HCT116 (cell line): ENCODE results near the gene VASH2. TPM values are rescaled to one million over a fixed set of nuclear protein-coding genes. Genes with fewer than 3 reads are reported as not detected.

Source experiments
- ATAC-seq: fragments of 200-7000 bp; cut with Tn5 transposase; 2 replicates; pipeline ENCODE4 v1.9.1; 2020; ENCODE audit warnings: mild to moderate bottlenecking, moderate library complexity
- BruUV-seq: library from RNA; stranded (reverse); fragments of 400-500 nt; replicated peaks from 2 replicates; lab custom pipeline; 2021; lab: Mats Ljungman, UMichigan
- CTCF ChIA-PET: fragments of 300-600 bp; sonication (Branson Sonifier 250); formaldehyde crosslinking; loops from one replicate; lab custom pipeline; 2021; ENCODE audit warnings: antibody characterized with exemption; lab: Charles Lee
- POLR2A ChIA-PET: fragments of 300-600, 350-600 bp; sonication (Branson Sonifier 250); formaldehyde crosslinking; loops from one replicate; lab custom pipeline; 2021; ENCODE audit warnings: antibody characterized with exemption; lab: Charles Lee
- RAD21 ChIA-PET, 2 experiments: fragments of 300-600 bp; sonication (Branson Sonifier 250); formaldehyde crosslinking; loops; one replicate each; lab custom pipeline; 2023; ENCODE audit warnings: low total read pairs in 2 of 2; ENCODE audit not compliant: uncharacterized antibody in 2 of 2, unreplicated experiment in 2 of 2, low non-redundant PET in 1 of 2; lab: Charles Lee
- DNase-seq: peaks from one replicate; pipeline ENCODE4 v3.0.0-alpha.2; 2010; ENCODE audit warnings: low read depth, low spot score
- H2AFZ ChIP-seq: fragments of 200-600 bp; shearing (Covaris generic), sonication (generic); 2 replicates; pipeline ENCODE4 v1.6.1; 2017; ENCODE audit warnings: low read depth, mixed run types, mixed read lengths, antibody characterized with exemption, low read length; ENCODE audit not compliant: poor library complexity, severe bottlenecking
- H3K27ac ChIP-seq: 2 replicates; pipeline ENCODE4 v1.5.1; 2012; ENCODE audit warnings: low read depth, low read length
- H3K27me3 ChIP-seq: fragments of 200-600 bp; sonication (generic); 2 replicates; pipeline ENCODE4 v1.6.1; 2016; ENCODE audit warnings: mixed run types, low read length, mixed read lengths; ENCODE audit not compliant: insufficient read depth
- H3K36me3 ChIP-seq, 2 experiments: fragments of 200-500 bp in 1 of 2; fragments of 200-600 bp in 1 of 2; sonication (Bioruptor generic) in 1 of 2; sonication (generic) in 1 of 2; 2 replicates each; pipeline versions ENCODE4 v1.5.1 to v1.6.1; 2014 to 2016; ENCODE audit warnings: low read length in 2 of 2, inconsistent platforms in 1 of 2, mixed read lengths in 1 of 2, mixed run types in 1 of 2; ENCODE audit not compliant: insufficient read depth in 2 of 2, control insufficient read depth in 1 of 2
- H3K4me1 ChIP-seq, 2 experiments: fragments of 200-600 bp in 1 of 2; sonication (generic) in 1 of 2; 2 replicates each; pipeline versions ENCODE4 v1.5.1 to v1.6.1; 2012 to 2017; ENCODE audit warnings: low read length in 2 of 2, inconsistent platforms in 1 of 2, mild to moderate bottlenecking in 1 of 2, mixed read lengths in 1 of 2, mixed run types in 1 of 2, moderate library complexity in 1 of 2; ENCODE audit not compliant: insufficient read depth in 2 of 2, control insufficient read depth in 1 of 2
- H3K4me2 ChIP-seq: fragments of 200-600 bp; sonication (generic); 2 replicates; pipeline ENCODE4 v1.6.1; 2017; ENCODE audit warnings: mixed run types, low read length, mixed read lengths
- H3K4me3 ChIP-seq, 2 experiments: fragments of 200-600 bp in 1 of 2; sonication (generic) in 1 of 2; replicated peaks in 1 of 2; 2 replicates each; pipeline ENCODE4 v1.5.1; 2011 to 2016; ENCODE audit warnings: low read length in 2 of 2, control low read depth in 1 of 2, low read depth in 1 of 2, mild to moderate bottlenecking in 1 of 2, mixed read lengths in 1 of 2, mixed run types in 1 of 2
- H3K79me2 ChIP-seq: fragments of 200-600 bp; sonication (generic); 2 replicates; pipeline ENCODE4 v1.6.1; 2017; ENCODE audit warnings: mild to moderate bottlenecking, mixed run types, low read length, moderate library complexity, mixed read lengths; ENCODE audit not compliant: insufficient read depth
- H3K9ac ChIP-seq: fragments of 200-600 bp; sonication (generic); 2 replicates; pipeline ENCODE4 v1.6.1; 2016; ENCODE audit warnings: low read length, mixed read lengths
- H3K9me2 ChIP-seq: fragments of 200-600 bp; sonication (generic), shearing (Covaris generic); 2 replicates; pipeline ENCODE4 v1.6.1; 2017; ENCODE audit warnings: mixed run types, mild to moderate bottlenecking, moderate library complexity; ENCODE audit not compliant: insufficient read depth
- H3K9me3 ChIP-seq, 2 experiments: fragments of 200-500 bp in 1 of 2; fragments of 200-600 bp in 1 of 2; sonication (Bioruptor generic) in 1 of 2; sonication (generic) in 1 of 2; 2 replicates each; pipeline ENCODE4 v1.6.1; 2014 to 2017; ENCODE audit warnings: low read length in 2 of 2, mixed read lengths in 2 of 2, inconsistent platforms in 1 of 2, low read depth in 1 of 2, mild to moderate bottlenecking in 1 of 2, mixed run types in 1 of 2, moderate library complexity in 1 of 2; ENCODE audit not compliant: control insufficient read depth in 1 of 2, insufficient read depth in 1 of 2
- H4K20me1 ChIP-seq: fragments of 200-600 bp; sonication (generic), shearing (Covaris generic); 2 replicates; pipeline ENCODE4 v1.6.1; 2017; ENCODE audit warnings: mixed run types, mild to moderate bottlenecking, moderate library complexity; ENCODE audit not compliant: insufficient read depth
- CBX3 ChIP-seq: IDR thresholded peaks from 2 replicates; pipeline ENCODE4 v1.6.1; 2012; ENCODE audit warnings: low read depth
- CTCF ChIP-seq, 3 experiments: fragments of 200-600 bp in 1 of 3; sonication (generic) in 1 of 3; IDR thresholded peaks in 2 of 3; conservative IDR thresholded peaks in 1 of 3; 2 replicates each; pipeline ENCODE4 v1.5.1; 2012 to 2017; ENCODE audit warnings: low read depth in 2 of 3, low read length in 2 of 3, antibody characterized with exemption in 1 of 3, borderline replicate concordance in 1 of 3, control low read depth in 1 of 3, mild to moderate bottlenecking in 1 of 3, mixed read lengths in 1 of 3, mixed run types in 1 of 3, moderate library complexity in 1 of 3; ENCODE audit not compliant: insufficient read depth in 1 of 3
- FOSL1 ChIP-seq: IDR thresholded peaks from 2 replicates; pipeline ENCODE4 v1.6.1; 2012; ENCODE audit warnings: low read depth
- JUND ChIP-seq: IDR thresholded peaks from 2 replicates; pipeline ENCODE4 v1.6.1; 2012
- POLR2AphosphoS5 ChIP-seq: IDR thresholded peaks from 2 replicates; pipeline ENCODE4 v1.6.1; 2011; ENCODE audit warnings: mild to moderate bottlenecking, low read depth, low read length, moderate library complexity
- SIN3A ChIP-seq: IDR thresholded peaks from 2 replicates; pipeline ENCODE4 v1.6.1; 2012; ENCODE audit warnings: low read depth
- TCF7L2 ChIP-seq: IDR thresholded peaks from 2 replicates; pipeline ENCODE4 v1.7.0; 2011; ENCODE audit warnings: borderline replicate concordance, inconsistent platforms; ENCODE audit not compliant: insufficient read depth, insufficient read length; ENCODE audit errors: extremely low read depth
- ZBTB33 ChIP-seq: IDR thresholded peaks from 2 replicates; pipeline ENCODE4 v1.6.1; 2011; ENCODE audit warnings: mild to moderate bottlenecking, low read length, moderate library complexity; ENCODE audit not compliant: insufficient replicate concordance; ENCODE audit errors: extremely low read depth
- ZNF274 ChIP-seq: fragments of 200-500 bp; sonication (Bioruptor generic); IDR thresholded peaks from 2 replicates; pipeline ENCODE4 v1.6.1; 2014; ENCODE audit warnings: mild to moderate bottlenecking, low read depth, low read length, inconsistent platforms
- intact Hi-C: fragments of 100-400 bp; cut with micrococcal nuclease; formaldehyde crosslinking; loops from 2 replicates; pipeline ENCODE4 v1.10.0; 2022
- total RNA-seq: library from RNA; stranded (reverse); gene quantifications from one replicate; pipeline ENCODE4 v1.2.1, GENCODE V29; 2021; ENCODE audit not compliant: unreplicated experiment

VASH2 gene
- total RNA-seq, 1 experiment from 2014 or later, result 5.7 TPM

GRCh38 chr1:212926372-212926771 lies 24.0 kb upstream of the VASH2 start (continued):
- no peak for TF ChIP-seq FOSL1

GRCh38 chr1:212928323-212929291 lies 21.7 kb upstream of the VASH2 start:
- H3K9me2 ChIP-seq, result no peaks in the 10 kb centered on the region
- H3K9ac ChIP-seq, result no peak overlapping the region
- H3K4me2 ChIP-seq, result no peak overlapping the region
- no peak overlapping the region for H3K4me3 ChIP-seq
- no peaks in the 10 kb centered on the region for H3K36me3 ChIP-seq
- no peak for TF ChIP-seq JUND
- no peak for TF ChIP-seq TCF7L2
- TF ChIP-seq CBX3, result no peak
- no peak for TF ChIP-seq ZBTB33
- TF ChIP-seq ZNF274, result no peak
- TF ChIP-seq POLR2AphosphoS5, result no peak
- no peak for TF ChIP-seq CTCF (IDR thresholded peaks at IDR 0.05 in 2 of 3, conservative IDR thresholded peaks at IDR 0.05 in 1 of 3; ENCODE audit: borderline replicate concordance in 1 of 3, insufficient read depth in 1 of 3, low read depth in 2 of 3, low read length in 2 of 3)
- no peak for TF ChIP-seq SIN3A
- no peak for TF ChIP-seq FOSL1
- H4K20me1 ChIP-seq, result no peaks in the 10 kb centered on the region
- H3K9me3 ChIP-seq, result no peaks in the 10 kb centered on the region; a peak in 1 of 4 replicates
- intact Hi-C loops, result no loop called here
- no TSS peak for BruUV-seq
- H3K79me2 ChIP-seq, result no peaks in the 10 kb centered on the region
- H3K27ac ChIP-seq, result no peak overlapping the region
- no peak overlapping the region for H2AFZ ChIP-seq
- H3K27me3 ChIP-seq, result no peaks in the 10 kb centered on the region
- peaks cover 0 to 4% of the 10 kb centered on the region in 2 experiments; a peak in 1 of 4 replicates for H3K4me1 ChIP-seq
- DNase-seq (no peak), ATAC-seq (no peak)
- ChIA-PET POLR2A (no interaction called here), RAD21 (no interaction called here), CTCF (no interaction called here)
